GM21723 (cell line): ENCODE measurements around the gene ASIC4.

ENCODE experiments used
- ATAC-seq: cut with Tn5 transposase; IDR thresholded peaks from one replicate; pipeline ENCODE4 v1.9.1; 2021; ENCODE audit warnings: mild to moderate bottlenecking, moderate library complexity; ENCODE audit not compliant: unreplicated experiment

Gene ASIC4

DNA sequence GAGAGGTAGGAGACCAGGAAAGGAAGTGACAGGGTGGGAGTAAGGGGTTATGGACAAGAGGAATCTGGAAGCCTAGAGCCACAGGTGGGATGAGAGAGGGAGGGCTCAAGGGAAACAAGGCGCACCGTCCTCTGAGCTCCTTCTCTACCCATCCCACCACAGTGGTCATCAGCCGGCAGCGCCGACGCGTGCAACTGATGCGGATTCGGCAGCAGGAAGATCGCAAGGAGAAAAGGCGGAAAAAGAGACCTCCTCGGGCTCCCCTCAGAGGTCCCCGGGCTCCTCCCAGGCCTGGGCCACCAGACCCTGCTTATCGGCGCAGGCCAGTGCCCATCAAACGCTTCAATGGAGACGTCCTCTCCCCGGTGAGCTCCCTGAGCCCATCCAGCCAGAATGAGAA, 34.7 kb downstream of the ASIC4 start:
- no peak for ATAC-seq

DNA sequence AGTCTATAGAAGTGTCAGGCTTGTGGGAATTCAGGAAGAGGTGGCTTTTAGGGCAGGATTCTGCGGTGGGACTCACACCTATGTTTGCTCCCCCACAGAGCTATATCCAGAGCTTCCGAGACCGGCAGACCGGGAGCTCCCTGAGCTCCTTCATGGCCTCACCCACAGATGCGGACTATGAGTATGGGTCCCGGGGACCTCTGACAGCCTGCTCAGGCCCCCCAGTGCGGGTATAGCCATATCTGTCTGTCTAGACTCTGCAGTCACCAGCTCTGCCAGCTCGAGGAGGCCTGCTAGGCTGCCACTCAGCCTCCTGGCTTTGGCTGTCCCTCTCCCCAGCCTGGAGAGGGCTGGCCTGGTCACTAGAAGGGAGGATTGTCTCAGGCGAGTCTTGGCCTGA, 35.3 kb downstream of the ASIC4 start:
- no peak for ATAC-seq

DNA sequence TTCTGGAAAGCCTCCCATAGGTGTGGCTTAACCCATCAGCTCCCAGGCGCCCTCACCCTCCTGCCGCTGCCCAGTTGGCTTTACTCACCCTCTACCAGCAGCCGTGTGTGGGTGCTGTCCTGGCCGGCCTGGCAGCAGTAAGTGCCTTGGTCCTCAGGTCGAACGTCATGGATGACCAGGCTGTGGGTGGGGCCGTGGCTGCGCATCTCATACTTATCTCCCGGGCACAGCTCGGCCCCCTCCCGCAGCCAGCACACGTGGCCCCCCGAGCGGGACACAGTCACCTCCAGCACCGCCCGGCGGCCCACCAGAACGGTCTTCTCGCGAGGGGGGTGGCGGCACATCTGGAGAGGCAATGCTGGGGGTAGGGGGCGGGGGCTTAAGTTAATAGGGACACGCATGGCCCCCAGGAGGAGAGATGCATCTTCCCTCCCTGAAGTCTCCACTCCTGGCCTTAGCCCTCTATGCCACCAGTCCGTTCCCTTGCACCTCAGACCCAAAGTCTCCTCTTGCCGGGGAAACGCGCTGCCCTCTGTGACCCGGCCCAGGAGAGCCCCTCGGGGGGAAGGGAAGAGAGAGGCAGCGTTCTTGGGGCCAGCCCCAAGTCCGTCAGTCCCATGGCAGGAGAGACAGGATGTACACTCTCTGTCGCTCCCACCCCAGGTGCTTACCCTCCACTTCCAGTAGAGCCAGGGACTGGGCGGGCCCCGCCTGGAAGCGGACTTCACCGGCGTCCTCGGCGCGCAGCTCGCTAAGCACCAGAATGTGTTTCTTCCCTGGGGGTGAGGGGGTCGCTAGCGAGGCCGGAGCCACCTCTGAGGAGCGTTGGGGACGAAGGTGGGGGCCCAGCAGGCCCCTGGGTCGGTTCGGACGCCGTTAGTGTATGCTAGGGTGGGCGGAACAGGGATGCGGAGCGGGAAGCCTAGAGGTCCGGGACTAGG, 37.4 kb downstream of the ASIC4 start:
- peak; percentile 32 for ATAC-seq

DNA sequence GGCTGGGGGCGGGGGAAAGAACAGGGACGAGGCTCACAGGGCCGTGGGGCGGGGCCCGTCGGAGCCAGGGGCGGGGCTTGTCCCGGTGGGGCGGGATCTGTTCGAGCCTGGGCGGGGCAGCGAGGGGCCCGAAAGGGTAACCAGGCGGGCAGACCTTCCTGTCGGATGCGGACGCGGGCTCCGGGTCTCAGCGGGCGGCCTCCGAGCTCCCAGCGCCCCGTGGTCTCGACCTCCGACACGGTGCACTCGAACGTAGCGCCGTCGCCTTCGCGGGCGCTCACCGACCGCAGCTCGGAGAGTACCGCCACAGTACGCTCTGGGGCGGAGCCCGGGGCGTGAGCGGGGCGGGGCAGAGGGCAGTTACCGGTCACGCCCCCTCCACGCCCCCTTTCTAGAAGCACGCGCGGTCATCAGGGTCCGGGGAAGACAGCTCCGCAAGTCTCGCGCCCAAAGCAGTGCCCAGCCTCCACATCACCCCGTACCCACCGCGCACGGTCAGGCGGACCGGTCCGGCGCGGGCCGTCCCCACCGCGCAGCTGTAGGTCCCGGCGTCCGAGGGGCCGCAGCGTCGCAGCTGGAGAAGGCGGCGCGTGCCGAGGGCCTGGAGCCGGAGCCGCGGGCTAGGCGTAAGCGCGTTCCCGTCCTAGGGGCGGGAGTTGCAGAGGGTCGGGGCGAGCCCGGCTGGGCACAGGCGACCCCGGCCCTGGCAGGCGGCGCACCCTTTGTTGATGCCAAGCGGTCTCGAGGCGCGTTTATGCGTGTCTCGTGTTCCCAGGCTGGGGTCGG, 38.3 kb downstream of the ASIC4 start:
- ATAC-seq, result peak; percentile 93

DNA sequence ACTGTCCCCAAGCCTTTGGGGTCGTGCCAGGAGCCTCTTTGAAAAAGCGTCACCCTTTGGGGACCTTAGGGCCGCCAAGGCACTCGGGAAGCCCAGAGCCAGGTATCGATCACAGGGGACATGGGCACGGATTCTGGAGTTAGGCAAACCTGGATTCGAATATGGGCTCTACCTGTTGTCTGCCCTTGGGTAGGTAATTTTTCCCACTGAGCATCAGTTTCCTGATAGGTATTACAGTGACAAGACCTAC, 38.8 kb downstream of the ASIC4 start:
- ATAC-seq, result no peak

DNA sequence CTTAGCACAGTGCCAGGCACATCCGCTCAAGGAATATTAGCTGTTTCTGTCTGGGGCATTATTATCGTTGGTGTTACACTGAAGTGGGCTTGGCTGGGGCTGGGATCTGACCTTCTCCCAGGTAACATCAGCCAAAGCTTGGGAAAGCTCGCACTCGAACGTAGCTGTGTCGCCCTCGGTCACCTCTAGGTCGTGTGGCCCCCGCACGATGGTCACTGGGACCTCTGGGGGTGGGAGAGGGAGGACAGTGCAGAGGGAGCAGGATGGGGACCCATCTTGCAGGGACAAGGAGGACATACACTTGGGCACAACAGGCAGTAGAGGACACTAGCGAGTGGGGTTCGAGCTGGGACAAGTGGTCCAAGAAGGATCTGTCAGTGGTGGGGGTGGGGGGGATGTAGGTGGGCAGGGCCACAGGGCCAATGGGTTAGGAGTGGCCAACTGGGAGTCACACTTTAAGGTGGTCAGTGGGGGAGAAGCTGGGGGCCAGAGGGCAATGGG, 39.2 kb downstream of the ASIC4 start:
- no peak for ATAC-seq

DNA sequence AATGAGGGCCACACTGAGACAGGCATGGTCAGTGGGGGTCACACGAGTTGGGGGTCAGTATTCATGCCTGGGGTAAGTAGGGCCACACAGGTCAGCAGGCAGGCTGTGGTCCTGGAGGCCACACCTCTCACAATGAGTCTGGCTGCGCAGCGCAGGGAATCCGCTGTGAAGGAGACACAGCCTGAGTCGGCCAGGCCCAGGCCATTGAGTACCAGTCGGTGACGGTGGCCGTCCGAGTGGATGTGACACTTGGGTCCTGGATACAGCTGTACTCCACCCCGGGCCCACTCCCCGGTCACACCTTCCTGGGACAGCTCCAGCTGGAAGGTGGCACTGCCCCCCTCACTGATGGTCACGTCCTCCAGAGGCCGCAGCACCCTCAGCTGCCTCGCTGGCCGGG, 40.1 kb downstream of the ASIC4 start:
- ATAC-seq, result no peak

DNA sequence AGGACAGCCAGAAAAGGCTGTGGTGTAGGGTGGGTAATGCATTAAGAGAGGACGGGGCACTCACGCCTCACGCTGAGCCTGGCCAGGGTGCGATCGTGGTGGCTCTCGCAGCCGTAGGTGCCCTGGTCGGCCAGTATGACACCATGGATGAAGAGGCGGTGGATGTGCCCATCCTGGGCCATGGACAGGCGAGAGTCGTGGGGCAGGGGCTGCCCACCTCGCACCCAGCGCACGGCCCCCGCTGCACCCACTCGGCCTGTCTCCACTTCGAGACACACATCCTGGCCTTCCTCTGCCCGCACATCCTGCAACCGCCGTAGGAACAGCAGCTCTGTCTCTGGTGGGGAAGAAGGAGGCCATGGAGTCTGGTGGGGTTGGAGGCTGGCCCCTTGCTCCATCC, 41.7 kb downstream of the ASIC4 start:
- ATAC-seq, result no peak

DNA sequence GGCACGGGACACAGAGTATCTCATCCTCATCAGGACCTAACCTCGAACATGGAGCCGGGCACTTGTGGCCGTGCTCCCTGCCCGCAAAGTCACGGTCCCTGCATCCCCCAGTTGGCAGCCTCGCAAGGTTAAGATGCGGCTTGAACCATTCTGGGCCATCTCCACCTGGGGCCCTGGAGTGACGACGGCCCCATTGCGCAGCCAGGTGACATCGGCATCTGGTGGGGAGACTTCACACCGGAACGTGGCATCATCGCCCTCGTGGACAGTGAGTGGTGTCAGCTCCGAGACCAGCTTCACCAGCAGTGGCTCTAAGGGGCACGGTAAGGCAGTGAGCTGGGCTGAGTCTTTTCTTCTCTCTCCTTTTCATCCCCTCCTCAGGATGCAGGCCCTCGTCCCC, 42.1 kb downstream of the ASIC4 start:
- ATAC-seq, result no peak

DNA sequence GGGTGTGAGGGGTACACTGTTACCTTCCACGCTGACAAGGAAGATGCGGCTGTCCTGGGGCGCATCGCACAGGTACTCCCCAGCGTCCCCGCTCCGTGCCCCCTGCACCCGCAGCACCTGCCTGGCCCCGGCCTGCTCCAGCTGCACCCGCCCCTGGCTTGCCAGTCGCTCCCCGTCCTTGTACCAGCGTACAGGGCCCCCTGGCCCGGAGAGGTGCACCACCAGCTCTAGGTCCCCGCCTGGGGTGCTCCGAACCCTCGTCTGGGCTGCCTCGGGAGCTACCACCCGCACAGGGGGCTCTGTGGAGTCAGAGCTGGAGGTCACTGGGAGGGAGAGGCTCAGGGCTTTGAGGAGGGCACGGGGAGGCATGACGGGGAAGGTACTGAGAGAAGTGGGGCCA, 43.0 kb downstream of the ASIC4 start:
- no peak for ATAC-seq

DNA sequence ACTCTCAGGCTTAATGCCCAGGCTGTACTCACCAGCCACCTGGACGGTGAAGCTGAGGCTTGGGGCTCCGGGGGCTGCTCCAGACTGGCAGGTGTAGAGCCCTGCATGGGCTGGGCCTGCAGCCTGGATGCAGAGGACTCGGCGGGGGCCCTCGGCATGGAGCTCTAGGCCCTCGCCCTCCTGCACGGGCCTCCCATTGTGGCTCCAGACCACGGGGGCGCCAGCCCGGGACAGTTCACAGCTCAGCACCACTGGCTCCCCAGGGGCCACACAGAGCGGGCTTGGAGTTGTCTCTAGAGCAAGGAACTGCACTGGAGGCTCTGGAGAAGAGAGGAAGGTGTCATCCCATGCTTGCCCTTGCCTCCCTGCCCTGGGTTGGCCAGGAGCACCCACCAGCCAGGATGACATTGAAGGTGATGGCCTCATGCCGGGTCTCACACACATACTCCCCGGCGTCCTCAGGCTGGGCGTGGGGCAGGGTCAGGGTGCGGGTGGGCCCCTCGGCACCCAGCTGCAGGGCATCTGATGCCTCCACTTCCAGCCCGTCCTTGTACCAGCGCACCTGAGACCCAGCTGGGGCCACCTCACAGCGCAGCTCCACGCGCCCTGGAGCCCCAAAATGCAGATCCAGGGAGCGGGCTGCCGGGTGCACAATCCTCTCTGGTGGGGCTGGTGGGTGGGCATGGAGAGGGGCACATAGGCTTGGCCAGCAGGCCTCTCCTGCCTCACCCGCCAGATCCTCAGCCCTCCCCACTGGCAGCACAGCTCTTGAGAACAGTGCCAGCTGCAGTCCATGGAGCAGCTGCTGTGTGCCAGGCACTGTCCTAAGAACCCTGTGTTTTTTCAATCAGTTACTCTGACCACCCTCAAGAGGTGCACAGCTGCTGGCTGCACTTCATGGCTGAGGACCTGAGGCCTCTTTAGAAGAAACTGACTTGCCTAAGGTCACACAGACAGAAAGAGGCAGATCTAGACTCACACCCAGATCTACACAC, 43.8 kb downstream of the ASIC4 start:
- ATAC-seq, result no peak

DNA sequence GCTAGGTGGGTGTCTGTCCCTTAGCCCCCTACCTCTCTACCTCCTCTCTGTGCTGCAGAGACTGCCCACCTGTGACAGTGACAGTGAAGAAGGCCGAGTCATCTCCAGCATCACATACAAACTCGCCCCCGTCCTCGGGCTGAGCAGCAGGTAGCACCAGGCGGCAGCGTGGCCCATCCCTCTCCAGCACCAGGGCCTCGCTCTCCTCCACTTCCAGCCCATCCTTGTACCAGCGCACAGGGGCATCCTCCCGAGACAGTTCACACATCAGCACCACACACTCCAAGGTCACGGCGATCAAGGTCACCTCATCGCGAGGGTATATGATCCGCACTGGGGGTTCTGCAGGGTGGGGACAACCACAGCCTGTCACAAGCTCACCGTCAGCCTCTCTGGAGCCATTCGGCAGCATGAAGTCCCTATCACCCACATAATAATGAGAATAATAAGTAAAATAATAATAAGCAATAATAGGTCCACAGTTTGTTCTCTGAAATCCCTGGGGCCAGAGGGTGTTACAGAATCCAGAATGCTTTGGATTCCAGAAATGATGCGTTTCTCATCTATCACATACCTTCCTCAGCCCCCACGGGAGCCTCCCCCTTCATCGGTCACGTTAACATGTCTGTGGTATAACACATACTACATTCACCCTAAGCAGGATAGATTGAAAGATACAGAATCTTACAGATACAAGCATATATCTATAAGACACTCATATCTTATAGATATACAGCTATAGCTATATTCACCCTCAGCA, 45.1 kb downstream of the ASIC4 start:
- ATAC-seq, result no peak

DNA sequence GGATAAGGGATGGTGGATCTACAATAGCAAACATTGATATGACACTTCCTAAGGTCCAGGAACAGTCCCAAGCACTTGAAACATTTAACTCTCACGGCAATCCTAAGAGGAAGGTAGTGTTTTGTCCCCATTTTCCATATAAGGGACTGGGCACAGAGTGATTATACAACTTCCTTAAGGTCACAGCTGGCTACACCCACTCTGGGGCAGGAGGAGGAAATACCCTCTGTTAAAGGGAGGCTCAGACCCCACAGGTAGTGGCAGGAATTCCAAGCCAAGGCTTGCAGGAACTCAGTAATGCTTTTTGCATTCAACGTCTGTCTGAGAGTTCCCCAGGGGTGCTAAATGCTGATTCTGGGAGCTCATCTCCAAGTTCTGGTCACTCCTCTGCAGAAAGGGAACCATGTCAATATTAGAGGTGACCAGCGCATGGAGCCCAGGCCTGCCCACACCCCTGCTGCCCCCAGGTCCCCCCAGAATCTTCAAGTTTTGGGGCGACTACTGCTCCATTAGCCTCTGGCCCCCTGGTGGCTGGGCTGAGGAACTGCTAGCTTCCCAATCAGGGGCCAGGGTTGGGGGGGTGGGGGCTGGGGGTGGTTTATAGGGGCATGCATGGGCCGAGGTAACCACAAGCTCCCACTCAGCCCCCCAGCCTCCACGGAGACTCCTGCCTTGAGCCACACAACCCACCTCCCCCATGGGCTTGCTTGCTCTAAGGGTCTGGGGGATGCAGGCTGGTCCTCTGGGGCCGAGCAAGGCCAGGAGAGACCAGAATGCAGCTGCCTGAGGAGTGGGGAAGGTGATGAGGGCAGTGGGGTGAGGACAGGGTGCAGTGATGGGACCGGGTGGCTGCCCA, 46.0 kb downstream of the ASIC4 start:
- no peak for ATAC-seq

DNA sequence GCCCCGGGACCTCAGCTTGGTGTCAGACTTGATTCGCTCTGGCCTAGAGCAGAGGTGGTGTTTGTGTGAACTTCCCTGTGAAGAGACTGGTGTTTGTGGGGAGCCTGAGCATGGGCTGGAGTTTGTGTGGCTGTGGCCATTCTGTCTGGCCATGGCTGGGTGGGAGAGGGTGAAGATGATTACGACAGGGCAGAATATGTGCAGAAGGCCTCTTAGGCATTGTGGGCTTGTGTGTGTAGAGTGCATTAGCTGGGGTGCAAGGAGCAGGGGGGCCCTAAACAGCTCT, 46.6 kb downstream of the ASIC4 start:
- no peak for ATAC-seq

DNA sequence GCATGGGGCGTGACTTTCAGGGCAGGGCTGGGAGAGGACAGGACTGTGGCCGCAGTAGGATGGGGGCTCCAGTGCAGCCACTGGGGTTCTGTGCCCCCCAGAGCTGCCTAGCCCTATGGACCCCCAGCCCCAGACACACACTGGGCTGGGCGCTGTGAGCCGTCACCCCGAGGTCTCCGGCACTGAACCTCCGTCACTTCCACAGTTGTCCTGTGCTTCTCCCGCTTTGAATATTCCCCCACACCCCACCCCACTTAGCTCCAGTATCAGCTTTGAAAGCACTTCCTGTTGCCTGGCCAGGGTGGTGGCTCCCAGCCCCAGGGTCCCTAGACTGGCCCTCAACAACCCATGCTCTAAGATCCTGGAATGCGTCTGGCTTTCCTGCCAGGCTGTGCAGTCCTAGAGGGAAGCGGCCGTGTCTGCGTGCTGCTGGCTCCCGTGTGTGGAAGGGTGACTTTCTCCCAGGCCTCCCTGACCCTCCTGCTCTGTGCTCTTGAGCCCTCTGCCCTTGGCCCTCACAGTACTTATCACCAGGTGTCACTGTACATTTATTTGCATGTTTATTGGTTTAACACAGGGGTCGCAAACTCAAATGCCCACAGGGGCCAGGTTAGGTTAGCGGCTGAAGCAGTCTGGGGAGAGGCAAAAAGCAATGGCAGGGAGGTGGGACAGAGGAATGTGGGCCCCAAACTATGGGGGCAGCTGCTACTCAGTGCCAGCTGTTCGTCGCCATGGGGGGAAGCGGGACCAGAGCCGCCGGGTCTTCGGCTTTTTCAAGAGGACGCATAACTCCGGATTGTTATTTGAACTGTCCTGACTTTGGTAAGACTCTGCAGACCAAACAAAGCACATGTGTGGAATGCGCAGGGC, 47.1 kb downstream of the ASIC4 start:
- ATAC-seq, result no peak

DNA sequence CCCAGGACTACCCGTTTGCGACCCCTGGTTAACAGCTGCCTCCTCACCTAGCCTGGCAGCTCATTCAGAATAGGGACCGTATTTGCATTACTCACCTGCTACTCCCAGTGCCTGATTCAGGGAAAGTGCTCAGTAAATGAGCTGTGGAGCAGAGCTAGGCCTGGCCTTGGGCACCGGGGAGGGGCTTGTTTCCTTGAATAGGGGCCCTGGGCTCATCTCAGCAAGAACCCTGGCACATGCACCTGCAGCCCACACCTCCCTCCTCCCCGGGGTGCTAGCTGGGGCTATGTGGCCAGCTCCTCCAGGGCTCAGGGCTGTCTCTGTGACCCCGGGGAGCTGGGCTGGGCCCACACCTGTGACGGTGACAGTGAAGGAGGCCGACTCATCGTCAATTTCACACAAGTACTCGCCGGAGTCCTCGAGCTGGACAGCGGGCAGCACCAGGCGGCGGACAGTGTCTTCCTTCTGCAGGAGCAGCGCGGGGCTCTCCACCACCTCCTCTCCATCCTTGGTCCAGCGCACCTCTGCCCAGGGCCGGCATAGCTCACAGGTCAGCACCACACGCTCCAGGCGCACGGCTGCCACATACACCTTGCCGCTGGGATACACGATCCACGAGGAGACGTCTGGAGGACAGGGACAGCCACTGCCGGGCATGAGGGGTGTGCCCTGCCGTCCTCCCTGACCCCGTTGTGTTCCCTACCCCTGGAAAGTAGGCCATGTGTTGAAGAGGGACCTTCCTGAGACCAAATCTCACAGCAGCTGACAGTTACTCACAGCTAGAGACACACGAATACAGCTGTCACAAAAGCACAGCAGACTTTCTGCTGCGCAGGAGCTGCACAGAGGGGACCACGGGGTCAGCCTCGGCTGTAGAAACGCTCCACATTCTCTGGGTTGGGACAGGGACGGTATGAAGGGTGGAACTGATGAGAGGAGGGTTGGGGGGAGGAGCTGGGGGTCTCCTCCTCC, 48.1 kb downstream of the ASIC4 start:
- ATAC-seq, result no peak

DNA sequence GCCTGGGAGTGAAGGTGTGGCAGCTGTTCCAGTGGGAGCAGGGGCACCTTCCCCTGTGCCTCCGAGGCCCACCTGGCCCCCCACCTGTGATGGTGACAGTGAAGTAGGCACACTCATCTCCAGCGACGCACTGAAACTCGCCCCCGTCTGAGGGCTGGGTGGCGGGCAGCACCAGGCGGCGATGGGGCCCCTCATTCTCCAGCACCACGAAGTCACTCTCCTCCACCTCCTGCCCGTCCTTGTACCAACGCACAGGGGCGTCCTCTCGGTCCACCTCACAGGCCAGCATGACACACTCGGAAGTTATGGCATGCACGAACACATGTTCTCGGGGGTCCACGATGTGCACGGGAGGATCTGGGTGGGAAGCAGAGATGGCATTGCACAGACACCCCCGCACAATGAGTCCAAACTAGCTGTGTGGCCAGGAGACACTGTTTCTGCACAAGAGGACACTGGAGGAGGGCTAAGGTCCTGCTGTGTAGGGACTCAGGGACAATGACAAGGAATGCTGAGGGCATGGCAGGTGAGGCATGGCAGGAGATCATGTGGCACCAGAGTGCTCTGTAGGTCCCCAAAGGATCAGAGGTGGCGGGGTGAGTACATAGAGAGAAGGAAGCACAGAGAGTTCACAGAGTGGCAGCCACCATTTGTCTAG, 49.1 kb downstream of the ASIC4 start:
- no peak for ATAC-seq
